K562 (cell line): Measurements from ENCODE around the gene SLC16A4. TPM values are rescaled to one million over a fixed set of nuclear protein-coding genes. Genes with fewer than 3 reads are reported as not detected.

Source experiments
- CAMTA2 ChIP-seq: fragments of 250-450 bp; sonication (Bioruptor Pico); conservative IDR thresholded peaks from 2 replicates; pipeline ENCODE4 v1.5.1; 2022
- CREBBP ChIP-seq: IDR thresholded peaks from one replicate; pipeline ENCODE4 v1.6.1; 2012; ENCODE audit warnings: low read depth, mild to moderate bottlenecking, control low read depth, inconsistent platforms, low read length
- E4F1 ChIP-seq: fragments of 250-450 bp; sonication (Bioruptor Pico); IDR thresholded peaks from 2 replicates; pipeline ENCODE4 v1.5.0; 2021; ENCODE audit warnings: mild to moderate bottlenecking, borderline replicate concordance
- FOXJ3 ChIP-seq: sonication (generic); formaldehyde crosslinking; IDR thresholded peaks from 2 replicates; pipeline ENCODE4 v1.4.0; 2020; ENCODE audit warnings: mild to moderate bottlenecking, missing genetic modification reagents
- IRF9 ChIP-seq: fragments of 450-650 bp; IDR thresholded peaks from 2 replicates; pipeline ENCODE4 v1.6.1; 2016; ENCODE audit warnings: missing biosample characterization, missing genetic modification characterization
- MAFK ChIP-seq: IDR thresholded peaks from 2 replicates; pipeline ENCODE4 v1.6.1; 2011; ENCODE audit warnings: low read length, improper control_type of control experiment
- MCM2 ChIP-seq: fragments of 450-650 bp; IDR thresholded peaks from 2 replicates; pipeline ENCODE4 v1.6.1; 2017; ENCODE audit warnings: low read depth, mild to moderate bottlenecking
- MIER1 ChIP-seq: fragments of 450-650 bp; IDR thresholded peaks from 2 replicates; pipeline ENCODE4 v1.6.1; 2016; ENCODE audit warnings: antibody characterized with exemption, mild to moderate bottlenecking, low read depth
- MLLT1 ChIP-seq, 2 experiments: fragments of 450-650 bp; IDR thresholded peaks; 2 replicates each; pipeline ENCODE4 v1.6.1; 2016
- NFE2 ChIP-seq: IDR thresholded peaks from 2 replicates; pipeline ENCODE4 v1.6.1; 2014; ENCODE audit warnings: antibody characterized with exemption, low read depth
- PCBP2 ChIP-seq: fragments of 200-400 bp; formaldehyde crosslinking; IDR thresholded peaks from 2 replicates; pipeline ENCODE4 v1.6.1; 2018; ENCODE audit warnings: low read length, low read depth, mild to moderate bottlenecking, moderate library complexity; ENCODE audit not compliant: poor library complexity, severe bottlenecking
- POLR2B ChIP-seq: fragments of 450-650 bp; IDR thresholded peaks from 2 replicates; pipeline ENCODE4 v1.6.1; 2018; ENCODE audit warnings: low read depth; ENCODE audit not compliant: partially characterized antibody
- SAP30 ChIP-seq: fragments of 200-600 bp; sonication (generic); IDR thresholded peaks from 2 replicates; pipeline ENCODE4 v1.6.1; 2012; ENCODE audit warnings: borderline replicate concordance, low read depth, mild to moderate bottlenecking, moderate library complexity, low read length, control low read depth, inconsistent platforms; ENCODE audit not compliant: insufficient read depth, poor library complexity, severe bottlenecking
- ZNF184 ChIP-seq: sonication (generic); formaldehyde crosslinking; IDR thresholded peaks from 2 replicates; pipeline ENCODE4 v1.5.0; 2020; ENCODE audit warnings: missing genetic modification reagents
- ZNF408 ChIP-seq: fragments of 250-450 bp; sonication (Bioruptor Pico); IDR thresholded peaks from 2 replicates; pipeline ENCODE4 v1.4.0; 2020; ENCODE audit warnings: low read depth, mild to moderate bottlenecking, moderate library complexity
- polyA plus RNA-seq, 8 experiments: library from polyadenylated mRNA; depleted of rRNA in 4 of 8; stranded (reverse) in 5 of 8; unstranded in 3 of 8; fragments of >200 nt; fragmentation: Nextera tagmentation in 2 of 8; fragmentation: Illumina TruSeq in 1 of 8; extraction: Ambion mirVana in 2 of 8; extraction: Trizol in 1 of 8; gene quantifications; 2 replicates each; pipeline versions ENCODE4 v1.2.1 to v1.2.3, GENCODE V29; 2011 to 2014; ENCODE audit warnings: inconsistent platforms in 1 of 8, missing spikeins in 1 of 8
- total RNA-seq, 7 experiments: library from RNA; depleted of rRNA in 6 of 7; stranded (reverse); fragments of >200 nt in 6 of 7; fragmentation: Illumina TruSeq in 2 of 7; extraction: Trizol in 2 of 7; gene quantifications; 2 replicates each; pipeline versions ENCODE4 v1.2.1 to v1.2.3, GENCODE V29; 2011 to 2021; ENCODE audit warnings: low replicate concordance in 1 of 7
- TF ChIP-seq, protein P1 (sequence below): sonication (generic); formaldehyde crosslinking; IDR thresholded peaks from 2 replicates; pipeline ENCODE4 v1.8.0; 2023; ENCODE audit warnings: missing genetic modification reagents, mild to moderate bottlenecking, borderline replicate concordance

The SLC16A4 gene
- total and polyA plus RNA-seq, 9 of the 15 experiments (the other 6 are each of a cell fraction or from before 2014, with no cell fraction given) = 0.04 to 0.31 (median 0.18) TPM; not detected in 1

GRCh38 chr1:110420874-110421793 lies 30.3 kb upstream of the SLC16A4 start (continued):
- no peak for TF ChIP-seq POLR2B
- TF ChIP-seq FOXJ3 = no peak
- no peak for TF ChIP-seq SAP30
- TF ChIP-seq IRF9 = no peak
- TF ChIP-seq CAMTA2 = no peak
- TF ChIP-seq, protein P1, sequence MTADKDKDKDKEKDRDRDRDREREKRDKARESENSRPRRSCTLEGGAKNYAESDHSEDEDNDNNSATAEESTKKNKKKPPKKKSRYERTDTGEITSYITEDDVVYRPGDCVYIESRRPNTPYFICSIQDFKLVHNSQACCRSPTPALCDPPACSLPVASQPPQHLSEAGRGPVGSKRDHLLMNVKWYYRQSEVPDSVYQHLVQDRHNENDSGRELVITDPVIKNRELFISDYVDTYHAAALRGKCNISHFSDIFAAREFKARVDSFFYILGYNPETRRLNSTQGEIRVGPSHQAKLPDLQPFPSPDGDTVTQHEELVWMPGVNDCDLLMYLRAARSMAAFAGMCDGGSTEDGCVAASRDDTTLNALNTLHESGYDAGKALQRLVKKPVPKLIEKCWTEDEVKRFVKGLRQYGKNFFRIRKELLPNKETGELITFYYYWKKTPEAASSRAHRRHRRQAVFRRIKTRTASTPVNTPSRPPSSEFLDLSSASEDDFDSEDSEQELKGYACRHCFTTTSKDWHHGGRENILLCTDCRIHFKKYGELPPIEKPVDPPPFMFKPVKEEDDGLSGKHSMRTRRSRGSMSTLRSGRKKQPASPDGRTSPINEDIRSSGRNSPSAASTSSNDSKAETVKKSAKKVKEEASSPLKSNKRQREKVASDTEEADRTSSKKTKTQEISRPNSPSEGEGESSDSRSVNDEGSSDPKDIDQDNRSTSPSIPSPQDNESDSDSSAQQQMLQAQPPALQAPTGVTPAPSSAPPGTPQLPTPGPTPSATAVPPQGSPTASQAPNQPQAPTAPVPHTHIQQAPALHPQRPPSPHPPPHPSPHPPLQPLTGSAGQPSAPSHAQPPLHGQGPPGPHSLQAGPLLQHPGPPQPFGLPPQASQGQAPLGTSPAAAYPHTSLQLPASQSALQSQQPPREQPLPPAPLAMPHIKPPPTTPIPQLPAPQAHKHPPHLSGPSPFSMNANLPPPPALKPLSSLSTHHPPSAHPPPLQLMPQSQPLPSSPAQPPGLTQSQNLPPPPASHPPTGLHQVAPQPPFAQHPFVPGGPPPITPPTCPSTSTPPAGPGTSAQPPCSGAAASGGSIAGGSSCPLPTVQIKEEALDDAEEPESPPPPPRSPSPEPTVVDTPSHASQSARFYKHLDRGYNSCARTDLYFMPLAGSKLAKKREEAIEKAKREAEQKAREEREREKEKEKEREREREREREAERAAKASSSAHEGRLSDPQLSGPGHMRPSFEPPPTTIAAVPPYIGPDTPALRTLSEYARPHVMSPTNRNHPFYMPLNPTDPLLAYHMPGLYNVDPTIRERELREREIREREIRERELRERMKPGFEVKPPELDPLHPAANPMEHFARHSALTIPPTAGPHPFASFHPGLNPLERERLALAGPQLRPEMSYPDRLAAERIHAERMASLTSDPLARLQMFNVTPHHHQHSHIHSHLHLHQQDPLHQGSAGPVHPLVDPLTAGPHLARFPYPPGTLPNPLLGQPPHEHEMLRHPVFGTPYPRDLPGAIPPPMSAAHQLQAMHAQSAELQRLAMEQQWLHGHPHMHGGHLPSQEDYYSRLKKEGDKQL (CRISPR knock-in tag) = no peak
- no peak for TF ChIP-seq E4F1 (CRISPR knock-in tag)
- TF ChIP-seq CREBBP = no peak
- TF ChIP-seq PCBP2 = no peak
- TF ChIP-seq MCM2 = no peak
- no peak for TF ChIP-seq ZNF184 (CRISPR knock-in tag)
- TF ChIP-seq NFE2 = peak; percentile 75
- TF ChIP-seq ZNF408 = no peak
- no peak for TF ChIP-seq MIER1
- peak; percentile 68; the same call in 1 of the 2 replicates for TF ChIP-seq MAFK
- no peak for TF ChIP-seq MLLT1 (IDR thresholded peaks at IDR 0.05)
